Naive thymus-derived CD4-positive, alpha-beta T cell (primary cell): ENCODE measurements around the gene PJA2. TPM values are rescaled to one million over a fixed set of nuclear protein-coding genes. Genes with fewer than 3 reads are reported as not detected.
"Not testable (repeated sequence)": the region's sequence is repeated elsewhere in the genome, so short reads cannot be mapped to it uniquely, and the experiment has no call there.

Experiments used
- ATAC-seq: fragments of 150-1000 bp; cut with Tn5 transposase; 2 replicates; pipeline ENCODE4 v1.10.0; 2021; ENCODE audit warnings: mild to moderate bottlenecking, moderate library complexity
- CTCF ChIA-PET: fragments of 350-600 bp; sonication (Branson Sonifier 250); formaldehyde crosslinking; loops from one replicate; lab custom pipeline; 2021; ENCODE audit warnings: antibody characterized with exemption; lab: Charles Lee
- POLR2A ChIA-PET: fragments of 350-600 bp; sonication (Branson Sonifier 250); formaldehyde crosslinking; loops from one replicate; lab custom pipeline; 2021; ENCODE audit warnings: antibody characterized with exemption, inconsistent platforms; lab: Charles Lee
- DNase-seq, 9 donors: peaks; one replicate each; pipeline versions ENCODE4 v3.0.0 to v3.0.0-alpha.2; 2020 to 2022; ENCODE audit warnings: mixed read lengths in 1 of 9
- H3K27ac ChIP-seq: one replicate; pipeline ENCODE4 v1.7.0; 2013; ENCODE audit warnings: mild to moderate bottlenecking, low read depth, low read length, moderate library complexity
- H3K27me3 ChIP-seq, 2 donors: one replicate each; pipeline ENCODE4 v1.7.0; 2013; ENCODE audit warnings: low read length in 2 of 2, mild to moderate bottlenecking in 2 of 2, moderate library complexity in 2 of 2; ENCODE audit not compliant: control insufficient read depth in 2 of 2, insufficient read depth in 2 of 2
- H3K36me3 ChIP-seq, 3 experiments: 1 replicate in 2 of 3; 2 replicates in 1 of 3; pipeline ENCODE4 v1.7.0; 2013; ENCODE audit warnings: low read length in 3 of 3, mild to moderate bottlenecking in 3 of 3, moderate library complexity in 1 of 3; ENCODE audit not compliant: insufficient read depth in 3 of 3, control insufficient read depth in 2 of 3
- H3K4me1 ChIP-seq, 2 donors: one replicate each; pipeline ENCODE4 v1.7.0; 2013; ENCODE audit warnings: low read length in 2 of 2, mild to moderate bottlenecking in 2 of 2, moderate library complexity in 1 of 2; ENCODE audit not compliant: control insufficient read depth in 2 of 2, insufficient read depth in 2 of 2
- H3K4me3 ChIP-seq: 2 replicates; pipeline ENCODE4 v1.7.0; 2013; ENCODE audit warnings: mild to moderate bottlenecking, low read length
- H3K9me3 ChIP-seq, 3 experiments: 1 replicate in 2 of 3; 2 replicates in 1 of 3; pipeline ENCODE4 v1.7.0; 2013; ENCODE audit warnings: low read length in 3 of 3; ENCODE audit not compliant: control insufficient read depth in 2 of 3
- H3K27ac Mint-ChIP-seq, 9 donors: one replicate each; pipeline ENCODE4 v1.8.0; 2020 to 2022; ENCODE audit warnings: mixed read lengths in 9 of 9, mild to moderate bottlenecking in 8 of 9, moderate library complexity in 5 of 9, inconsistent platforms in 2 of 9
- H3K27me3 Mint-ChIP-seq, 5 donors: one replicate each; pipeline ENCODE4 v1.8.0; 2021 to 2022; ENCODE audit warnings: mixed read lengths in 5 of 5, mild to moderate bottlenecking in 1 of 5
- H3K36me3 Mint-ChIP-seq, 5 donors: one replicate each; pipeline ENCODE4 v1.8.0; 2020 to 2022; ENCODE audit warnings: mixed read lengths in 5 of 5, mild to moderate bottlenecking in 3 of 5, inconsistent platforms in 1 of 5
- H3K4me1 Mint-ChIP-seq, 7 donors: one replicate each; pipeline ENCODE4 v1.8.0; 2020 to 2022; ENCODE audit warnings: mixed read lengths in 7 of 7, mild to moderate bottlenecking in 3 of 7, inconsistent platforms in 1 of 7
- H3K4me3 Mint-ChIP-seq, 10 donors: one replicate each; pipeline ENCODE4 v1.8.0; 2020 to 2022; ENCODE audit warnings: mild to moderate bottlenecking in 10 of 10, mixed read lengths in 10 of 10, moderate library complexity in 6 of 10, inconsistent platforms in 2 of 10
- H3K9me3 Mint-ChIP-seq, 11 donors: one replicate each; pipeline ENCODE4 v1.8.0; 2020 to 2022; ENCODE audit warnings: mixed read lengths in 11 of 11, mild to moderate bottlenecking in 4 of 11, inconsistent platforms in 1 of 11, moderate library complexity in 1 of 11
- intact Hi-C, 2 donors: fragments of 100-400 bp; cut with micrococcal nuclease; formaldehyde crosslinking; loops; one replicate each; pipeline ENCODE4 v1.15.1; 2023
- polyA plus RNA-seq, 2 donors: library from polyadenylated mRNA; unstranded; fragments of 300-500 nt; fragmentation: Illumina TruSeq; gene quantifications; one replicate each; pipeline ENCODE4 v1.2.3, GENCODE V29; 2021
- total RNA-seq, 6 experiments: library from RNA in 5 of 6; stranded (reverse) in 5 of 6; gene quantifications; 1 replicate in 5 of 6; 2 replicates in 1 of 6; pipeline ENCODE4 v1.2.3 and lab custom pipeline; 2021 to 2026

PJA2 gene
- total and polyA plus RNA-seq, 7 experiments from 2014 or later, result 50.5 to 89.9 (median 71.5) TPM

DNA sequence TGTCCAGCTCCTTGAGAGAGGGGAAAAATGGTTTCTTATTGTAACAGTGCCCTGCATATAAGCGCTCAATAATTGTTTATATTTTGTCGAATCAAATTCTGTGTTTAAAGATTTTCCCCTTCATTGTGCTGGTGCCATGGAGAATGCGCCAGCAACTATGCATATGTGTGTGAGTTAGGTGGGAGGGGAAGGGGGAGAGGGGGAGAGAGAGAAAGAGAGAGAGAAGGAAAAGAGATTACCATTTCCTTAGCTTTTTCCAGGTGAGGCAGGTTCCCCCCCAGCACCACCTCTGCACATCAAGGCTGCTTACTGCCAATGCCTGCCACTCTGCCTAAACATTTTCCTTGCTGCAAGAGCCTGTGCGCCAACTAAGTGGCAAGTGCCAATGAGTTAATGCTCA lies 111.0 kb downstream of the PJA2 start:
- Histone ChIP-seq H3K4me1 (no peaks in the 10 kb centered on the region), H3K9me3 (no peaks in the 10 kb centered on the region), H3K27ac (no peak overlapping the region), H3K27me3 (no peaks in the 10 kb centered on the region), H3K36me3 (no peaks in the 10 kb centered on the region), H3K4me3 (no peak overlapping the region)
- no peaks in the 10 kb centered on the region for H3K27me3 Mint-ChIP-seq
- H3K4me1 Mint-ChIP-seq, result no peaks in the 10 kb centered on the region
- intact Hi-C loops, result no loop called here
- ChIA-PET CTCF (no interaction called here), POLR2A (no interaction called here)
- ATAC-seq (no peak), DNase-seq (no peak)
- no peak overlapping the region for H3K4me3 Mint-ChIP-seq
- peaks cover 0 to 17% (median 6%) of the 10 kb centered on the region in 5 donors for H3K36me3 Mint-ChIP-seq
- no peak overlapping the region for H3K27ac Mint-ChIP-seq
- peaks cover 0 to 14% (median 5%) of the 10 kb centered on the region in 11 donors for H3K9me3 Mint-ChIP-seq

- Mint-ChIP-seq H3K27ac (no peak overlapping the region), H3K9me3 (peaks cover 0 to 21% (median 5%) of the 10 kb centered on the region in 11 donors), H3K4me1 (no peaks in the 10 kb centered on the region), H3K4me3 (no peak overlapping the region), H3K27me3 (no peaks in the 10 kb centered on the region), H3K36me3 (peaks cover 0 to 26% (median 15%) of the 10 kb centered on the region in 5 donors)
- Histone ChIP-seq H3K4me1 (no peaks in the 10 kb centered on the region), H3K9me3 (no peaks in the 10 kb centered on the region), H3K4me3 (no peak overlapping the region), H3K27me3 (no peaks in the 10 kb centered on the region), H3K36me3 (no peaks in the 10 kb centered on the region), H3K27ac (no peak overlapping the region)
- CTCF ChIA-PET, result no interaction called here
- POLR2A ChIA-PET, result no interaction called here
- intact Hi-C loops, result no loop called here
- ATAC-seq (no peak), DNase-seq (no peak)
Observed at GRCh38 chr5:109297900-109298299, 111.9 kb downstream of the PJA2 start.

DNA sequence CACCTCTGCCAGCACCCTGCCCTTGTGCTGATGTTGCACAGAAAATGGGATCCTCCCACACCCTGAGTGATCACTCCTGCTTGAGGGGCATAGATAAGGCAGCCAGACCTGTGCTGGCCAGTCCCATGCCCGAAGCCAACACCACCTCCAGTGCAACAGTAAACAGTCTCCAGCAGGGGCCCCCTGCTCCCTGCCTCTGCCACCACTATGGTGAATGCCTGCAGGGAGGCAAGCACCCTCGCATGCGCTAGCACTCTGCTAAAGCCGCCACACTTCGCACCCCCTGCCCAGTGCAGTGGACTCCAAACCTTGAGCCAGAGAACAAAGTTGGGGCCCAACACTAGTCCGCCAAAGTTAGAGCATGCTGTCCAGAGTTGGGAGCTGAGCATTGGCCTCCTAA lies 118.7 kb downstream of the PJA2 start:
- no peaks in the 10 kb centered on the region for H3K4me1 Mint-ChIP-seq
- H3K36me3 Mint-ChIP-seq, result peaks cover 0 to 70% (median 47%) of the 10 kb centered on the region in 5 donors
- ATAC-seq (no peak), DNase-seq (no peak)
- Histone ChIP-seq H3K27ac (no peak overlapping the region), H3K36me3 (no peaks in the 10 kb centered on the region), H3K9me3 (peaks cover 0 to 6% (median 0%) of the 10 kb centered on the region in 3 experiments), H3K4me3 (no peak overlapping the region), H3K4me1 (no peaks in the 10 kb centered on the region), H3K27me3 (no peaks in the 10 kb centered on the region)
- no peak overlapping the region for H3K27ac Mint-ChIP-seq
- ChIA-PET CTCF (no interaction called here), POLR2A (no interaction called here)
- H3K4me3 Mint-ChIP-seq, result no peak overlapping the region
- no peaks in the 10 kb centered on the region for H3K27me3 Mint-ChIP-seq
- intact Hi-C loops, result no loop called here
- peaks cover 3 to 64% (median 24%) of the 10 kb centered on the region in 11 donors for H3K9me3 Mint-ChIP-seq

DNA sequence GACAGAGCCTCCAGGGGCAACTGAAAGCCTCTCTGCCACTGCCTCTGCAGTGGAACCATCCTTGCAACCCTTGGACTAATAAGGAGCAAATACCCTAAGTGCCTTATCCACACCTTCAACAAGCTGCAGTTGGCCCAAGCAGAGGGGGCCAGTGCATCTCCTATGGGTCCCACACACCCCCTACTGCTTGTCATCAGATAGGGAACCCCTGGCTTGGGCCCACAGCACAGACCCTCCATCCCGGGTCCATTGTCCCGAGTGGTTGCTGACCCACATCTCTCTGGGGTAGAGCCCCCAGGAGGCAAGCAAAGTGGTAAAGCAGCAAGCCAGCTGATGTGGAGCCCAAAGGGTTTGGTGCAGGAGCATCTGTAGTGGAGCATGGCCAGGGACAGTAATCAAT lies 119.5 kb downstream of the PJA2 start:
- Mint-ChIP-seq H3K9me3 (peaks cover 6 to 73% (median 32%) of the 10 kb centered on the region in 11 donors), H3K36me3 (peaks cover 0 to 77% (median 56%) of the 10 kb centered on the region in 5 donors), H3K4me3 (no peak overlapping the region), H3K27ac (no peak overlapping the region), H3K27me3 (no peaks in the 10 kb centered on the region), H3K4me1 (no peaks in the 10 kb centered on the region)
- Histone ChIP-seq H3K4me1 (no peaks in the 10 kb centered on the region), H3K4me3 (no peak overlapping the region), H3K9me3 (peaks cover 0 to 7% (median 0%) of the 10 kb centered on the region in 3 experiments), H3K27me3 (no peaks in the 10 kb centered on the region), H3K27ac (no peak overlapping the region), H3K36me3 (no peaks in the 10 kb centered on the region)
- DNase-seq (no peak), ATAC-seq (no peak)
- ChIA-PET CTCF (no interaction called here), POLR2A (no interaction called here)
- intact Hi-C loops, result no loop called here

DNA sequence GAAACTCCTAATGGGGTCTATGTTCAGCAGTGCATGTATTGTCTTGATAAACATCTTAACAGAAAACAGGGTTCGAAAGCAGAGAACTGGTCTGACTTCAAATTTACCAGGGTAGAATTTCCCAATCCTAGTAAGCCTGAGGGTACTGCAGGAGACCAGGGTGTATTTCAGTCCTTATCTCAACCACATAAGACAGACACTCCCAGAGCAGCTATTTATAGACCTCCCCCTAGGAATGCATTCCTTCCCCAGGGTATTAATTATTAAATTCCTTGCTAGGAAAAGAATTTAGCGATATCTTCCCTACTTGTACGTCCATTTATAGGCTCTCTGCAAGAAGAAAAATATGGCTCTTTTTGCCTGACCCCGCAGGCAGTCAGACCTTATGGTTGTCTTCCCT lies 123.1 kb downstream of the PJA2 start:
- H3K27ac ChIP-seq, ATAC-seq, H3K4me1 ChIP-seq, H3K9me3 ChIP-seq, H3K27me3 Mint-ChIP-seq, H3K4me3 Mint-ChIP-seq, CTCF ChIA-PET, H3K4me1 Mint-ChIP-seq, H3K36me3 ChIP-seq, POLR2A ChIA-PET, H3K27ac Mint-ChIP-seq, intact Hi-C loops, H3K4me3 ChIP-seq, DNase-seq, H3K27me3 ChIP-seq: not testable (repeated sequence)
- H3K36me3 Mint-ChIP-seq, result peaks cover 0 to 75% (median 65%) of the 10 kb centered on the region in 5 donors
- peaks cover 7 to 60% (median 29%) of the 10 kb centered on the region in 11 donors for H3K9me3 Mint-ChIP-seq
